ENCODE results near the gene IRAG1. TPM values are rescaled to one million over a fixed set of nuclear protein-coding genes. Genes with fewer than 3 reads are reported as not detected.

IRAG1 gene
- total and polyA plus RNA-seq, 2 donors (not counting 3 experiments of a cell fraction or from before 2014, with no cell fraction given), result 0.22 to 0.38 TPM

GRCh38 chr11:10679644-10680043 is 13.9 kb downstream of the IRAG1 start:
- H3K79me2 ChIP-seq (ENCODE audit: control insufficient read depth, insufficient read depth, low read length), result no peaks in the 10 kb centered on the region
- dilution Hi-C loops (cut with MboI; ENCODE audit: extremely low pct_ligation_motif_present, low sequenced_read_pairs), result no loop called here
- DNase-seq (ENCODE audit: low read depth, low spot score) (no peak), FAIRE-seq (no peak)
- no peak overlapping the region for H2AFZ ChIP-seq (ENCODE audit: low read depth, low read length)
- TF ChIP-seq GATA2 (IDR thresholded peaks at IDR 0.05; ENCODE audit: insufficient read depth, insufficient read length, low read depth, low read length) (no peak), FOS (IDR thresholded peaks at IDR 0.05; ENCODE audit: borderline replicate concordance, insufficient read depth, low read length) (no peak), EZH2 (IDR thresholded peaks at IDR 0.05; ENCODE audit: borderline replicate concordance, low read depth, low read length, severe bottlenecking) (no peak), CTCF (IDR thresholded peaks at IDR 0.05; ENCODE audit: extremely low read depth in 1 of 2, insufficient read depth in 1 of 2, low read depth in 1 of 2, low read length in 2 of 2) (no peak), POLR2AphosphoS5 (IDR thresholded peaks at IDR 0.05; ENCODE audit: insufficient read depth, low read depth, low read length) (no peak), JUN (IDR thresholded peaks at IDR 0.05; ENCODE audit: borderline replicate concordance, insufficient read depth, insufficient read length, low read depth) (no peak), MAX (IDR thresholded peaks at IDR 0.05; ENCODE audit: insufficient read depth, insufficient read length) (no peak)
- H3K4me2 ChIP-seq (ENCODE audit: insufficient read depth, low read length), result no peak overlapping the region
- CTCF ChIA-PET, result interaction anchor here (1.0 to 2.5 kb wide), 3 partner anchors 8 to 139 kb away, joined by 3 to 9 read pairs (median 8); partner anchors contain the start of gene RNF141
- POLR2A ChIA-PET, result no interaction called here
- intact Hi-C loops (cut with micrococcal nuclease), result no loop called here
- H3K27ac ChIP-seq (ENCODE audit: insufficient read depth, low read depth, low read length), result no peak overlapping the region
- H3K27me3 ChIP-seq (ENCODE audit: control insufficient read depth in 2 of 2, insufficient read depth in 2 of 2, low read length in 2 of 2), result peaks cover 0 to 4% of the 10 kb centered on the region in 2 experiments
- H3K4me1 ChIP-seq (ENCODE audit: control insufficient read depth, extremely low read depth, insufficient read depth, low read length), result peaks cover 8% of the 10 kb centered on the region
- BruUV-seq (replicated peaks), result no TSS peak
- no peak overlapping the region for H3K4me3 ChIP-seq (replicated peaks in 1 of 3; ENCODE audit: insufficient read depth in 1 of 3, low read depth in 1 of 3, low read length in 3 of 3)
- no peaks in the 10 kb centered on the region for H3K9me3 ChIP-seq (replicated peaks; ENCODE audit: control insufficient read depth, insufficient read depth, low read length)
- no peaks in the 10 kb centered on the region for H3K36me3 ChIP-seq (ENCODE audit: control insufficient read depth in 2 of 2, extremely low read depth in 1 of 2, insufficient read depth in 2 of 2, low read length in 2 of 2)
- no peak overlapping the region for H3K9ac ChIP-seq (replicated peaks; ENCODE audit: extremely low read depth, insufficient read depth, low read length)
- no peaks in the 10 kb centered on the region for H3K9me1 ChIP-seq (replicated peaks; ENCODE audit: control insufficient read depth, extremely low read depth, insufficient read depth, low read length)
- no peaks in the 10 kb centered on the region for H4K20me1 ChIP-seq (replicated peaks; ENCODE audit: control insufficient read depth, extremely low read depth, insufficient read depth, low read length)

Measured in endothelial cell of umbilical vein (primary cell).